Activated CD8-positive, alpha-beta memory T cell treated with anti-CD3 and anti-CD28 coated beads, Interleukin-2, amount 50 U/mL, for 24 hours (primary cell): ENCODE results near the gene PRTFDC1.
"Not testable (repeated sequence)": the region's sequence is repeated elsewhere in the genome, so short reads cannot be mapped to it uniquely, and the experiment has no call there.

Experiments
- DNase-seq: peaks from one replicate; pipeline ENCODE4 v3.0.0-alpha.2; 2020; ENCODE audit errors: extremely low read depth

The PRTFDC1 gene

GRCh38 chr10:24844742-24845141 is 107.7 kb downstream of the PRTFDC1 start:
- no peak for DNase-seq

GRCh38 chr10:24843256-24843655 is 109.2 kb downstream of the PRTFDC1 start:
- no peak for DNase-seq

- DNase-seq = no peak
Measured at GRCh38 chr10:24842856-24843255, 109.5 kb downstream of the PRTFDC1 start.

GRCh38 chr10:24841530-24841929 is 110.9 kb downstream of the PRTFDC1 start:
- no peak for DNase-seq

GRCh38 chr10:24840784-24841183 is 111.6 kb downstream of the PRTFDC1 start:
- no peak for DNase-seq

- DNase-seq = not testable (repeated sequence)
Measured at GRCh38 chr10:24837781-24838180, 114.6 kb downstream of the PRTFDC1 start.

GRCh38 chr10:24834869-24835268 is 117.5 kb downstream of the PRTFDC1 start:
- no peak for DNase-seq

- DNase-seq = no peak
Measured at GRCh38 chr10:24826009-24826408, 126.4 kb downstream of the PRTFDC1 start.

- no peak for DNase-seq
Measured at GRCh38 chr10:24825551-24825950, 126.9 kb downstream of the PRTFDC1 start.

GRCh38 chr10:24824536-24824935 is 127.9 kb downstream of the PRTFDC1 start:
- DNase-seq = no peak

- DNase-seq = no peak
Measured at GRCh38 chr10:24824124-24824523, 128.3 kb downstream of the PRTFDC1 start.

- no peak for DNase-seq
Measured at GRCh38 chr10:24822590-24822989, 129.8 kb downstream of the PRTFDC1 start.

GRCh38 chr10:24821986-24822385 is 130.4 kb downstream of the PRTFDC1 start:
- DNase-seq = no peak

- DNase-seq = no peak
Measured at GRCh38 chr10:24816868-24817396, 135.5 kb downstream of the PRTFDC1 start.

- no peak for DNase-seq
Measured at GRCh38 chr10:24814568-24815313, 137.7 kb downstream of the PRTFDC1 start.

GRCh38 chr10:24813856-24814255 is 138.6 kb downstream of the PRTFDC1 start:
- DNase-seq = no peak

- DNase-seq = no peak
Measured at GRCh38 chr10:24806262-24806661, 146.1 kb downstream of the PRTFDC1 start.

- DNase-seq = no peak
Measured at GRCh38 chr10:24804956-24805355, 147.4 kb downstream of the PRTFDC1 start.

- DNase-seq = no peak
Measured at GRCh38 chr10:24804392-24804791, 148.0 kb downstream of the PRTFDC1 start.

GRCh38 chr10:24802378-24802777 is 150.0 kb downstream of the PRTFDC1 start:
- DNase-seq = no peak

GRCh38 chr10:24800861-24801260 is 151.5 kb downstream of the PRTFDC1 start:
- DNase-seq = no peak
